Measurements from ENCODE around the gene C11orf65.

Gene C11orf65

GRCh38 chr11:108467091-108467823 is at the start of gene C11orf65:
Gene C11orf65 (minus strand): TSS chr11:108467529. CDS start chr11:108461559, 5,970 bp downstream.
- DNase-seq (ENCODE audit: low read depth in 2 of 2): peak; percentile 89 to 92

GRCh38 chr11:108516125-108516524 is 48.8 kb upstream of the C11orf65 start:
- DNase-seq (ENCODE audit: low read depth in 2 of 2): no peak

GRCh38 chr11:108512708-108513107 is 45.4 kb upstream of the C11orf65 start:
- no peak for DNase-seq (ENCODE audit: low read depth in 2 of 2)

- no peak for DNase-seq (ENCODE audit: low read depth in 2 of 2)
These were observed 44.6 kb upstream of the C11orf65 start for GRCh38 chr11:108511851-108512474.

GRCh38 chr11:108508653-108509593 is 41.6 kb upstream of the C11orf65 start:
- DNase-seq (ENCODE audit: low read depth in 2 of 2): no peak

GRCh38 chr11:108501396-108501795 is 34.1 kb upstream of the C11orf65 start:
- no peak for DNase-seq (ENCODE audit: low read depth in 2 of 2)

GRCh38 chr11:108500721-108501120 is 33.4 kb upstream of the C11orf65 start:
- no peak for DNase-seq (ENCODE audit: low read depth in 2 of 2)

GRCh38 chr11:108500169-108500568 is 32.8 kb upstream of the C11orf65 start:
- no peak for DNase-seq (ENCODE audit: low read depth in 2 of 2)

- DNase-seq (ENCODE audit: low read depth in 2 of 2): no peak
These were observed 31.6 kb upstream of the C11orf65 start for GRCh38 chr11:108498816-108499408.

GRCh38 chr11:108498046-108498815 is 30.9 kb upstream of the C11orf65 start, which contains the start of gene POGLUT3:
Gene POGLUT3 (minus strand): TSS chr11:108498384. CDS start chr11:108498366, 18 bp downstream.
- peak; percentile 16 to 21 for DNase-seq (ENCODE audit: low read depth in 2 of 2)

GRCh38 chr11:108497317-108498045 is 30.2 kb upstream of the C11orf65 start:
- peak; percentile 45 to 66 for DNase-seq (ENCODE audit: low read depth in 2 of 2)

- DNase-seq (ENCODE audit: low read depth in 2 of 2): no peak
These were observed 29.4 kb upstream of the C11orf65 start for GRCh38 chr11:108496643-108497256.

- DNase-seq (ENCODE audit: low read depth in 2 of 2): no peak
These were observed 28.0 kb upstream of the C11orf65 start for GRCh38 chr11:108495326-108495725.

GRCh38 chr11:108494182-108494581 is 26.9 kb upstream of the C11orf65 start:
- no peak for DNase-seq (ENCODE audit: low read depth in 2 of 2)

- no peak for DNase-seq (ENCODE audit: low read depth in 2 of 2)
These were observed 24.6 kb upstream of the C11orf65 start for GRCh38 chr11:108491936-108492335.

GRCh38 chr11:108486828-108487227 is 19.5 kb upstream of the C11orf65 start:
- DNase-seq (ENCODE audit: low read depth in 2 of 2): no peak

GRCh38 chr11:108486331-108486730 is 19.0 kb upstream of the C11orf65 start:
- no peak for DNase-seq (ENCODE audit: low read depth in 2 of 2)

GRCh38 chr11:108483163-108483562 is 15.8 kb upstream of the C11orf65 start:
- DNase-seq (ENCODE audit: low read depth in 2 of 2): no peak

GRCh38 chr11:108474664-108475463 is 7.5 kb upstream of the C11orf65 start:
- DNase-seq (ENCODE audit: low read depth in 2 of 2): no peak

All from stimulated activated CD8-positive, alpha-beta memory T cell treated with anti-CD3 and anti-CD28 coated beads, Interleukin-15, amount 100 ng/mL, for 48 hours (primary cell).